GM21367 (cell line): ENCODE measurements around the gene LRRK1.

Experiments used
- ATAC-seq: cut with Tn5 transposase; IDR thresholded peaks from one replicate; pipeline ENCODE4 v1.9.1; 2021; ENCODE audit not compliant: unreplicated experiment

The LRRK1 gene

GRCh38 chr15:101052031-101052620, 133.0 kb downstream of the LRRK1 start:
- no peak for ATAC-seq

- no peak for ATAC-seq
Measured at GRCh38 chr15:101052681-101053121, 133.5 kb downstream of the LRRK1 start.

- ATAC-seq = no peak
Measured at GRCh38 chr15:101053261-101053660, 134.1 kb downstream of the LRRK1 start.

GRCh38 chr15:101054116-101054515, 135.0 kb downstream of the LRRK1 start:
- no peak for ATAC-seq

GRCh38 chr15:101054991-101055390, 135.8 kb downstream of the LRRK1 start:
- no peak for ATAC-seq

- ATAC-seq = no peak
Measured at GRCh38 chr15:101055411-101055810, 136.3 kb downstream of the LRRK1 start.

GRCh38 chr15:101056366-101057334, 137.5 kb downstream of the LRRK1 start:
- no peak for ATAC-seq

- ATAC-seq = no peak
Measured at GRCh38 chr15:101057841-101058407, 138.8 kb downstream of the LRRK1 start.

GRCh38 chr15:101058735-101059134, 139.6 kb downstream of the LRRK1 start:
- ATAC-seq = no peak

- no peak for ATAC-seq
Measured at GRCh38 chr15:101059381-101060341, 140.5 kb downstream of the LRRK1 start.

- no peak for ATAC-seq
Measured at GRCh38 chr15:101060576-101061551, 141.7 kb downstream of the LRRK1 start.

GRCh38 chr15:101062063-101062462, 142.9 kb downstream of the LRRK1 start:
- no peak for ATAC-seq

- peak; percentile 53 for ATAC-seq
Measured at GRCh38 chr15:101062471-101063171, 143.5 kb downstream of the LRRK1 start.

GRCh38 chr15:101063212-101063611, 144.1 kb downstream of the LRRK1 start:
- no peak for ATAC-seq

GRCh38 chr15:101063891-101064794, 145.0 kb downstream of the LRRK1 start:
- ATAC-seq = no peak

GRCh38 chr15:101064795-101065569, 145.8 kb downstream of the LRRK1 start:
- ATAC-seq = no peak

GRCh38 chr15:101065570-101066221, 146.5 kb downstream of the LRRK1 start:
- ATAC-seq = no peak
